CD4-positive, alpha-beta T cell treated with Interleukin-15 for 1 hour (primary cell): Measurements from ENCODE around the gene ZBP1.

Source experiments
- DNase-seq: peaks from one replicate; pipeline ENCODE4 v3.0.0-alpha.2; 2020

ZBP1 gene

GRCh38 chr20:57657535-57658446 lies 37.6 kb upstream of the ZBP1 start:
- DNase-seq, result peak; percentile 46

GRCh38 chr20:57656821-57657534 lies 36.8 kb upstream of the ZBP1 start:
- no peak for DNase-seq

- no peak for DNase-seq
Measured at GRCh38 chr20:57656252-57656820, 36.1 kb upstream of the ZBP1 start.

GRCh38 chr20:57655809-57656155 lies 35.6 kb upstream of the ZBP1 start:
- DNase-seq, result no peak

GRCh38 chr20:57654998-57655808 lies 35.0 kb upstream of the ZBP1 start:
- no peak for DNase-seq

- peak; percentile 58 for DNase-seq
Measured at GRCh38 chr20:57654363-57654997, 34.3 kb upstream of the ZBP1 start.

GRCh38 chr20:57653910-57654309 lies 33.7 kb upstream of the ZBP1 start:
- DNase-seq, result no peak

- DNase-seq, result no peak
Measured at GRCh38 chr20:57653546-57653900, 33.3 kb upstream of the ZBP1 start.

GRCh38 chr20:57652606-57653545 lies 32.6 kb upstream of the ZBP1 start:
- no peak for DNase-seq

- DNase-seq, result no peak
Measured at GRCh38 chr20:57651881-57652605, 31.8 kb upstream of the ZBP1 start.

GRCh38 chr20:57650756-57651483 lies 30.7 kb upstream of the ZBP1 start:
- no peak for DNase-seq

- no peak for DNase-seq
Measured at GRCh38 chr20:57650266-57650665, 30.0 kb upstream of the ZBP1 start.

GRCh38 chr20:57649617-57650015 lies 29.4 kb upstream of the ZBP1 start:
- no peak for DNase-seq

GRCh38 chr20:57648878-57649616 lies 28.8 kb upstream of the ZBP1 start:
- no peak for DNase-seq

GRCh38 chr20:57647933-57648785 lies 27.9 kb upstream of the ZBP1 start:
- DNase-seq, result no peak

- no peak for DNase-seq
Measured at GRCh38 chr20:57647006-57647932, 27.0 kb upstream of the ZBP1 start.

GRCh38 chr20:57638895-57639236 lies 18.6 kb upstream of the ZBP1 start:
- DNase-seq, result no peak
